Heart left ventricle (tissue), 16 donors: ENCODE results near the gene LONP2. TPM values are rescaled to one million over a fixed set of nuclear protein-coding genes. Genes with fewer than 3 reads are reported as not detected.
"Not testable (repeated sequence)": the region's sequence is repeated elsewhere in the genome, so short reads cannot be mapped to it uniquely, and the experiment has no call there.

Source experiments
- ATAC-seq, 4 donors: fragments of 200-7000 bp; cut with Tn5 transposase; one replicate each; pipeline ENCODE4 v1.9.1; 2020 to 2022; ENCODE audit warnings: moderate library complexity in 4 of 4, mild to moderate bottlenecking in 3 of 4, moderate number of reproducible peaks in 1 of 4
- DNase-seq, 5 donors: peaks; one replicate each; pipeline ENCODE4 v3.0.0-alpha.2; 2020
- H3K27ac ChIP-seq, 12 donors: fragments of 200-600 bp; sonication (generic) in 4 of 12; one replicate each; pipeline versions ENCODE4 v1.5.0 to v1.8.0; 2016 to 2022; ENCODE audit warnings: mild to moderate bottlenecking in 2 of 12
- H3K27me3 ChIP-seq, 9 donors: fragments of 200-600 bp; sonication (generic) in 2 of 9; one replicate each; pipeline versions ENCODE4 v1.5.1 to v1.8.0; 2016 to 2022; ENCODE audit warnings: mild to moderate bottlenecking in 3 of 9
- H3K36me3 ChIP-seq, 9 donors: fragments of 200-600 bp; sonication (generic) in 2 of 9; one replicate each; pipeline versions ENCODE4 v1.5.0 to v1.8.0; 2018 to 2022; ENCODE audit warnings: mild to moderate bottlenecking in 2 of 9
- H3K4me1 ChIP-seq, 12 donors: fragments of 200-600 bp; sonication (generic) in 4 of 12; one replicate each; pipeline versions ENCODE4 v1.5.0 to v1.8.0; 2016 to 2022; ENCODE audit warnings: mild to moderate bottlenecking in 3 of 12
- H3K4me3 ChIP-seq, 12 donors: fragments of 200-600 bp; sonication (generic) in 4 of 12; one replicate each; pipeline versions ENCODE4 v1.5.0 to v1.8.0; 2017 to 2022; ENCODE audit warnings: mild to moderate bottlenecking in 9 of 12, moderate library complexity in 4 of 12
- H3K9me3 ChIP-seq, 12 donors: fragments of 200-600 bp; sonication (generic) in 4 of 12; one replicate each; pipeline versions ENCODE4 v1.5.0 to v1.8.0; 2016 to 2022; ENCODE audit warnings: mild to moderate bottlenecking in 1 of 12
- POLR2A ChIP-seq, 2 donors: fragments of 450-650 bp; IDR thresholded peaks; one replicate each; pipeline ENCODE4 v1.6.1; 2017; ENCODE audit warnings: antibody characterized with exemption in 2 of 2, mild to moderate bottlenecking in 2 of 2, moderate library complexity in 2 of 2
- WGBS, 4 donors: extraction: QIAGEN DNeasy Blood & Tissue Kit in 2 of 4; methylation state at CpG; one replicate each; pipeline versions ENCODE4 v1.1.5 to v1.1.7; 2013 to 2018; 5-methylcytosine and 5-hydroxymethylcytosine counted together
- intact Hi-C, 10 donors: fragments of 100-400 bp; cut with DNase I; formaldehyde crosslinking; loops; one replicate each; pipeline versions ENCODE4 v1.11.1 to v1.14.2; 2022
- polyA plus RNA-seq, 2 donors: library from polyadenylated mRNA; stranded (reverse); fragments of 200-250 nt; gene quantifications; one replicate each; pipeline ENCODE4 v1.2.3, GENCODE V29; 2013
- total RNA-seq, 9 donors: library from RNA; depleted of rRNA in 2 of 9; stranded (reverse); fragments of >200 nt in 2 of 9; fragmentation: NEBNext Ultra II Directional in 3 of 9; extraction: Animal tissue kit (Norgen Biotek cat#: 25700) in 3 of 9; gene quantifications; one replicate each; pipeline versions ENCODE4 v1.1.0 to v1.2.4, GENCODE V29; 2016 to 2023
- TF ChIP-seq, protein P1 (sequence below), 12 donors: fragments of 200-600 bp; sonication (generic) in 4 of 12; IDR thresholded peaks; one replicate each; pipeline versions ENCODE4 v1.5.0 to v1.8.0; 2018 to 2022; ENCODE audit warnings: antibody characterized with exemption in 12 of 12, mild to moderate bottlenecking in 5 of 12
- donor health status: ischemic (EF 13 %, LVEDD 7.1; RV severe dilation, severe dysfunction).
- donor health status: healthy with polysubstance abuse.
- donor health status: DM: no; HTN: yes; CAD: no.
- donor health status: DM: no; HTN: no; CAD: no.
- donor health status: ischemic (EF 25% LVEDD 6.9; RV normal size, moderate dysfunction).
- donor health status: ischemic (EF 25% LVEDD 5.7; RV mildly dilated, moderate dysfunction).
- donor health status: healthy.
- donor health status: DM: yes; HTN: yes; CAD: no.
- donor health status: ischemic (EF 35%, LVEDD 5.7; RV mildly dilated, moderate dysfunction).
- donor health status: nonischemic (EF 11% LVEDD 7.7; RV severe dilation, severe dysfunction).
- donor health status: DM: yes; HTN: yes; CAD: no.
- donor health status: PGD.
- donor health status: ischemic (EF 29% LVEDD 5.4; RV normal size, mild dysfunction).
- donor health status: nonischemic (EF 23%, LVEDD 6.1; RV moderate dilation, normal function).

LONP2 gene
- total and polyA plus RNA-seq, 11 donors, result 24.8 to 87.4 (median 69.2) TPM

DNA sequence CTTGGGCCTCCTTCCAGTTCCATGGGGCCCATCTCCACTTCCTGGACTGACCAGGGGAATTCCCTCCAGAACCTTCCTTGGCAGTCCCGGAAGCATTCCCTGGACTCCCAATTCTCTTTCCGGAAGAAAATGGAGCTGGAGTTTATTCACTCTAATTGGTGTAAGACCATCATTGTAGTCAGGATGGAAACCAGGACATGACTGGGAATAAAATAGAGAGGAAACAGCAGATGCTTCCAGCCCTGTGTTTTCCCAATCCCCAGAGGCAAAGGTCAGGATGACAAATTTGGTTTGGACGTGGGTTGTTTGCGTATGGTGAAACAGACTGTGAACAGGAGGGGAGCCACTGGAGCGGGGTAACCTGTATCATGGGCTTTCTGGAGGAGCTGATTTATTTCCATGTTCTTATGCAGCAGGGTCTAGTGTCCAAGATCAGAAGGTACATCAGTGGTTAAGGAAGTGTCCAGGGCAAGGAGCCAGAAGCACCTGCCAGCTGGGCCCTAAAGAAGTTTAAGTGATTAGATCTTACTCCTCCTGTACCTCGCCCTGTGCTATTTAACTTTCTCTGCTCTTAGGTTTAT is 8.5 kb upstream of the LONP2 start:
- no peak overlapping the region for H3K4me3 ChIP-seq
- DNase-seq (no peak), ATAC-seq (peak in 1 of 4 donors; percentile 45)
- TF ChIP-seq, protein P1, sequence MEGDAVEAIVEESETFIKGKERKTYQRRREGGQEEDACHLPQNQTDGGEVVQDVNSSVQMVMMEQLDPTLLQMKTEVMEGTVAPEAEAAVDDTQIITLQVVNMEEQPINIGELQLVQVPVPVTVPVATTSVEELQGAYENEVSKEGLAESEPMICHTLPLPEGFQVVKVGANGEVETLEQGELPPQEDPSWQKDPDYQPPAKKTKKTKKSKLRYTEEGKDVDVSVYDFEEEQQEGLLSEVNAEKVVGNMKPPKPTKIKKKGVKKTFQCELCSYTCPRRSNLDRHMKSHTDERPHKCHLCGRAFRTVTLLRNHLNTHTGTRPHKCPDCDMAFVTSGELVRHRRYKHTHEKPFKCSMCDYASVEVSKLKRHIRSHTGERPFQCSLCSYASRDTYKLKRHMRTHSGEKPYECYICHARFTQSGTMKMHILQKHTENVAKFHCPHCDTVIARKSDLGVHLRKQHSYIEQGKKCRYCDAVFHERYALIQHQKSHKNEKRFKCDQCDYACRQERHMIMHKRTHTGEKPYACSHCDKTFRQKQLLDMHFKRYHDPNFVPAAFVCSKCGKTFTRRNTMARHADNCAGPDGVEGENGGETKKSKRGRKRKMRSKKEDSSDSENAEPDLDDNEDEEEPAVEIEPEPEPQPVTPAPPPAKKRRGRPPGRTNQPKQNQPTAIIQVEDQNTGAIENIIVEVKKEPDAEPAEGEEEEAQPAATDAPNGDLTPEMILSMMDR (IDR thresholded peaks at IDR 0.05), result no peak
- no peak for TF ChIP-seq POLR2A (IDR thresholded peaks at IDR 0.05)
- H3K36me3 ChIP-seq, result no peaks in the 10 kb centered on the region
- peaks cover 0 to 14% (median 0%) of the 10 kb centered on the region in 12 donors for H3K4me1 ChIP-seq
- no peaks in the 10 kb centered on the region for H3K27me3 ChIP-seq
- 52 to 67% (median 56%) methylated on average over 6 of the region's 6 CpGs for WGBS, 4 donors
- H3K27ac ChIP-seq, result no peak overlapping the region
- intact Hi-C loops, result loop anchor here in 7 of 10 donors (10.0 kb wide), 2 partner anchors 309 to 389 kb away; no protein-coding TSS in a partner anchor
- no peaks in the 10 kb centered on the region for H3K9me3 ChIP-seq

DNA sequence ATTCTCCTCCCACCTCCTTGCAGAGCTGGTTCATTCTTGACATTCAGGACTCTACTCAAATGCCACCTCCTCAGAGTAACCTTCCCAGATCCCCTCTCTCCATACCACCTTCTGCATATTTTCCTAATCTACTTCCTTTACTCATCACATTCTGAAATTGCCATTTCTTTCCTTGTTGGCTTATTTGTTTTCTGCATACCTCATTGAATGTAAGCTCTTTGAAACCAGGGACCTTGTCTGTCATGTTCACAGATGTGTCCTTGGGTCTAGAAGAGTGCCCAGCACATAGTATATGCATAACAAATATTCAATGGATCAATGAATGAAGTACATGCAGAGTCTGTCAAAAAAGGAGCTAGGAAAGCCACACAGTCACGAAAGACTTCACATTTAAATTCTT is 7.8 kb upstream of the LONP2 start:
- Histone ChIP-seq H3K4me3 (no peak overlapping the region), H3K27ac (no peak overlapping the region), H3K36me3 (no peaks in the 10 kb centered on the region), H3K4me1 (peaks cover 0 to 14% (median 0%) of the 10 kb centered on the region in 12 donors), H3K27me3 (no peaks in the 10 kb centered on the region), H3K9me3 (peaks cover 0 to 2% (median 0%) of the 10 kb centered on the region in 12 donors)
- DNase-seq (no peak), ATAC-seq (no peak)
- 65 to 71% (median 69%) methylated on average over 1 of the region's 1 CpG for WGBS, 4 donors
- intact Hi-C loops, result loop anchor here in 7 of 10 donors (10.0 kb wide), 2 partner anchors 309 to 389 kb away; no protein-coding TSS in a partner anchor
- TF ChIP-seq, protein P1 (IDR thresholded peaks at IDR 0.05), result no peak
- TF ChIP-seq POLR2A (IDR thresholded peaks at IDR 0.05), result no peak

DNA sequence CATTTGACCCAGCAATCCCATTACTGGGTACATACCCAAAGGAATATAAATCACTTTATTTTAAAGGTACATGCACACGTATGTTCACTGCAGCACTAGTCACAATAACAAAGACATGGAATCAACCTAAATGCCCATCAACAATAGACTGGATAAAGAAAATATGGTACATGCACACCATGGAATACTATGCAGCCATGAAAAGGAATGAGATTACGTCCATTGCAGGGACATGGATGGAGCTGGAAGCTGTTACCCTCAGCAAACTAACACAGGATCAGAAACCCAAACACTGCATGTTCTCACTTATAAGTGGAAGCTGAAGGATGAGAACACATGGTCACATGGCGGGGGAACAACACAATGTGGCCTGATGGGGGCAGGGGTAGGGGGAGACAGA is 4.0 kb upstream of the LONP2 start:
- H3K36me3 ChIP-seq, H3K4me3 ChIP-seq, H3K9me3 ChIP-seq, DNase-seq, ATAC-seq, H3K27ac ChIP-seq, H3K27me3 ChIP-seq: not testable (repeated sequence)
- intact Hi-C loops, result loop anchor here in 4 of 10 donors (5.0 to 10.0 kb wide), 3 partner anchors 37 to 385 kb away; no protein-coding TSS in a partner anchor
- 87 to 97% (median 95%) methylated on average over 3 of the region's 3 CpGs for WGBS, 4 donors
- peaks cover 0 to 24% (median 4%) of the 10 kb centered on the region in 12 donors for H3K4me1 ChIP-seq

DNA sequence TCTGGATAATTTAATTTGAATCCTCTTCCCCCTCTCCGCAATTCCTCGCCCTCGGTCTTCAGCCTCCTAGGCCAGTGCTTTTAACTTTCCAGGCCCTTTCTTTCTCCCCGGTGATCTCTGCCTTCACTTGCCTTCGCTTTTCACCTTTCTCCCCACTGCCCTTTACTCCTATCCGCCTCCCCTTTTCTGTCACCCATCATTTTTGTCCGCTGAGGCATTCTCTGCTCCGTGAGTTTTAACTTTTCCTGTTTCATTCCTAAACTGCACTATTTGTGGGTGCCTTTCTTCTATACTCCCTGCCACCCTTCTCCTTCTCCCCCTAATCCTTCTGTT is 729 bp downstream of the LONP2 start:
- DNase-seq (no peak), ATAC-seq (no peak)
- Histone ChIP-seq H3K4me1 (peaks cover 11 to 42% (median 31%) of the 10 kb centered on the region in 12 donors), H3K9me3 (peaks cover 0 to 4% (median 0%) of the 10 kb centered on the region in 12 donors), H3K27me3 (no peaks in the 10 kb centered on the region), H3K4me3 (peak overlapping the region; percentile 70 to 99 (median 90)), H3K36me3 (peaks cover 0 to 6% (median 0%) of the 10 kb centered on the region in 9 donors), H3K27ac (peak overlapping the region in 11 of 12 donors; percentile 84 to 90 (median 88))
- intact Hi-C loops, result loop anchor here in 4 of 10 donors (5.0 to 10.0 kb wide), 3 partner anchors 32 to 380 kb away; no protein-coding TSS in a partner anchor
- WGBS, 4 donors, result 3 to 5% (median 4%) methylated on average over 8 of the region's 8 CpGs
- TF ChIP-seq POLR2A (IDR thresholded peaks at IDR 0.05), result no peak
- TF ChIP-seq, protein P1 (IDR thresholded peaks at IDR 0.05), result no peak
